DND-41 (cell line): ENCODE measurements around the gene FAM149A.

Source experiments
- ATAC-seq: fragments of 200-7000 bp; cut with Tn5 transposase; 3 replicates; pipeline ENCODE4 v1.9.1; 2021; ENCODE audit warnings: low read depth; ENCODE audit not compliant: insufficient read depth
- DNase-seq: peaks from one replicate; pipeline ENCODE4 v3.0.0-alpha.2; 2020
- H2AFZ ChIP-seq: 2 replicates; pipeline ENCODE4 v1.6.0; 2012; ENCODE audit warnings: low read depth, low read length
- H3K27ac ChIP-seq: 2 replicates; pipeline ENCODE4 v1.5.1; 2012; ENCODE audit warnings: low read length, inconsistent platforms
- H3K27me3 ChIP-seq: fragments of 200-600 bp; sonication (generic); 2 replicates; pipeline ENCODE4 v1.6.0; 2012; ENCODE audit warnings: low read length, mild to moderate bottlenecking, inconsistent platforms; ENCODE audit not compliant: insufficient read depth, poor library complexity
- H3K36me3 ChIP-seq: 2 replicates; pipeline ENCODE4 v1.5.1; 2012; ENCODE audit warnings: low read length, inconsistent platforms; ENCODE audit not compliant: insufficient read depth
- H3K4me1 ChIP-seq: 2 replicates; pipeline ENCODE4 v1.5.1; 2012; ENCODE audit warnings: mild to moderate bottlenecking, low read length; ENCODE audit not compliant: insufficient read depth
- H3K4me2 ChIP-seq: 2 replicates; pipeline ENCODE4 v1.6.0; 2012; ENCODE audit warnings: mild to moderate bottlenecking, moderate library complexity, low read length, inconsistent platforms; ENCODE audit not compliant: insufficient read depth
- H3K4me3 ChIP-seq, 2 experiments: fragments of 200-600 bp in 1 of 2; shearing (Covaris generic) in 1 of 2; 2 replicates each; pipeline ENCODE4 v1.5.1; 2012 to 2016; ENCODE audit warnings: inconsistent platforms in 2 of 2, low read length in 2 of 2, mild to moderate bottlenecking in 2 of 2, low read depth in 1 of 2, moderate library complexity in 1 of 2
- H3K79me2 ChIP-seq: 2 replicates; pipeline ENCODE4 v1.6.0; 2012; ENCODE audit warnings: low read length, inconsistent platforms; ENCODE audit not compliant: insufficient read depth
- H3K9ac ChIP-seq: 2 replicates; pipeline ENCODE4 v1.6.0; 2012; ENCODE audit warnings: low read depth, mild to moderate bottlenecking, inconsistent platforms, low read length, moderate library complexity
- H3K9me3 ChIP-seq: 2 replicates; pipeline ENCODE4 v1.5.1; 2012; ENCODE audit warnings: low read length, moderate library complexity, mild to moderate bottlenecking, inconsistent platforms; ENCODE audit not compliant: insufficient read depth, severe bottlenecking
- H4K20me1 ChIP-seq: 2 replicates; pipeline ENCODE4 v1.6.0; 2012; ENCODE audit warnings: low read length; ENCODE audit not compliant: insufficient read depth
- CTCF ChIP-seq: IDR thresholded peaks from 2 replicates; pipeline ENCODE4 v1.5.1; 2012; ENCODE audit warnings: borderline replicate concordance, low read length, moderate library complexity, mild to moderate bottlenecking; ENCODE audit not compliant: poor library complexity, severe bottlenecking; ENCODE audit errors: extremely low read depth
- EZH2 ChIP-seq: IDR thresholded peaks from 3 replicates; pipeline ENCODE4 v1.6.1; 2012; ENCODE audit warnings: borderline replicate concordance, low read depth, mild to moderate bottlenecking, moderate library complexity, low read length, inconsistent platforms; ENCODE audit not compliant: severe bottlenecking

Gene FAM149A

GRCh38 chr4:186204103-186204559 lies 99.6 kb downstream of the FAM149A start:
- Histone ChIP-seq H3K4me2 (no peak overlapping the region), H3K36me3 (peaks cover 13% of the 10 kb centered on the region), H2AFZ (no peak overlapping the region), H4K20me1 (no peaks in the 10 kb centered on the region; the same call in 1 of the 2 replicates), H3K79me2 (no peaks in the 10 kb centered on the region), H3K4me1 (no peaks in the 10 kb centered on the region), H3K4me3 (no peak overlapping the region), H3K9ac (no peak overlapping the region), H3K9me3 (peaks cover 5% of the 10 kb centered on the region), H3K27me3 (no peaks in the 10 kb centered on the region), H3K27ac (no peak overlapping the region)
- no peak for TF ChIP-seq EZH2
- no peak for ATAC-seq
- DNase-seq, result no peak

- no peak overlapping the region for H2AFZ ChIP-seq
- H3K9me3 ChIP-seq, result peaks cover 8% of the 10 kb centered on the region
- DNase-seq (no peak), ATAC-seq (no peak; the same call in 2 of the 3 replicates)
- no peak overlapping the region for H3K27ac ChIP-seq
- H3K9ac ChIP-seq, result no peak overlapping the region
- H3K79me2 ChIP-seq, result no peaks in the 10 kb centered on the region
- no peaks in the 10 kb centered on the region for H3K27me3 ChIP-seq
- H3K4me2 ChIP-seq, result no peak overlapping the region
- no peaks in the 10 kb centered on the region for H3K4me1 ChIP-seq
- H3K36me3 ChIP-seq, result peaks cover 18% of the 10 kb centered on the region
- no peaks in the 10 kb centered on the region; the same call in 1 of the 2 replicates for H4K20me1 ChIP-seq
- TF ChIP-seq CTCF (no peak), EZH2 (no peak)
- no peak overlapping the region for H3K4me3 ChIP-seq
Observed at GRCh38 chr4:186204686-186205085, 100.2 kb downstream of the FAM149A start.

GRCh38 chr4:186205156-186205555 lies 100.7 kb downstream of the FAM149A start:
- no peaks in the 10 kb centered on the region; the same call in 1 of the 2 replicates for H4K20me1 ChIP-seq
- no peak for ATAC-seq
- H3K9me3 ChIP-seq, result peaks cover 8% of the 10 kb centered on the region
- H3K27ac ChIP-seq, result no peak overlapping the region
- no peak overlapping the region for H3K9ac ChIP-seq
- DNase-seq, result no peak
- H3K4me3 ChIP-seq, result no peak overlapping the region
- peaks cover 21% of the 10 kb centered on the region for H3K36me3 ChIP-seq
- H3K27me3 ChIP-seq, result no peaks in the 10 kb centered on the region
- TF ChIP-seq CTCF (no peak), EZH2 (no peak)
- no peak overlapping the region for H2AFZ ChIP-seq
- no peaks in the 10 kb centered on the region for H3K79me2 ChIP-seq
- no peak overlapping the region for H3K4me2 ChIP-seq
- no peaks in the 10 kb centered on the region for H3K4me1 ChIP-seq

GRCh38 chr4:186216465-186217024 lies 112.0 kb downstream of the FAM149A start:
- Histone ChIP-seq H4K20me1 (no peaks in the 10 kb centered on the region), H3K4me2 (no peak overlapping the region), H3K36me3 (no peaks in the 10 kb centered on the region), H3K9me3 (no peaks in the 10 kb centered on the region), H3K79me2 (no peaks in the 10 kb centered on the region), H3K27me3 (no peaks in the 10 kb centered on the region), H3K9ac (no peak overlapping the region), H3K4me1 (no peaks in the 10 kb centered on the region), H3K27ac (no peak overlapping the region), H3K4me3 (no peak overlapping the region), H2AFZ (no peak overlapping the region)
- no peak for ATAC-seq
- no peak for TF ChIP-seq CTCF
- TF ChIP-seq EZH2, result no peak
- no peak for DNase-seq
